Neural progenitor cell (in vitro differentiated cells): ENCODE measurements around the gene SLC39A3. TPM values are rescaled to one million over a fixed set of nuclear protein-coding genes. Genes with fewer than 3 reads are reported as not detected.

Experiments
- DNase-seq: peaks from one replicate; pipeline ENCODE4 v3.0.0-alpha.2; 2016; ENCODE audit warnings: low spot score
- H2AFZ ChIP-seq: fragments of 200-600 bp; sonication (generic); replicated peaks from 2 replicates; pipeline ENCODE4 v1.6.1; 2016; ENCODE audit warnings: antibody characterized with exemption
- H3F3A ChIP-seq: fragments of 200-600 bp; sonication (generic); 2 replicates; pipeline ENCODE4 v1.6.1; 2016; ENCODE audit warnings: antibody characterized with exemption, low read depth
- H3K27ac ChIP-seq: fragments of 200-600 bp; sonication (generic); 2 replicates; pipeline ENCODE4 v1.5.1; 2016; ENCODE audit warnings: mild to moderate bottlenecking
- H3K27me3 ChIP-seq: fragments of 200-600 bp; sonication (generic); 2 replicates; pipeline ENCODE4 v1.6.1; 2016; ENCODE audit warnings: mild to moderate bottlenecking, moderate library complexity
- H3K36me3 ChIP-seq: fragments of 200-600 bp; sonication (generic); 2 replicates; pipeline ENCODE4 v1.5.1; 2016
- H3K4me1 ChIP-seq: fragments of 200-600 bp; sonication (generic); 2 replicates; pipeline ENCODE4 v1.6.1; 2016; ENCODE audit warnings: mixed run types
- H3K4me2 ChIP-seq: fragments of 200-600 bp; sonication (generic); 2 replicates; pipeline ENCODE4 v1.6.1; 2016
- H3K4me3 ChIP-seq: fragments of 200-600 bp; sonication (generic); 2 replicates; pipeline ENCODE4 v1.5.1; 2016
- H3K79me2 ChIP-seq: fragments of 200-600 bp; sonication (generic); 2 replicates; pipeline ENCODE4 v1.6.1; 2016; ENCODE audit warnings: low read depth
- H3K9ac ChIP-seq: fragments of 200-600 bp; sonication (generic); 2 replicates; pipeline ENCODE4 v1.6.1; 2016
- H3K9me3 ChIP-seq: fragments of 200-600 bp; sonication (generic); 2 replicates; pipeline ENCODE4 v1.5.1; 2016; ENCODE audit warnings: low read depth
- H4K20me1 ChIP-seq: fragments of 200-600 bp; sonication (generic); 2 replicates; pipeline ENCODE4 v1.6.1; 2016; ENCODE audit warnings: low read depth
- H3K27ac Mint-ChIP-seq: 3 replicates; pipeline ENCODE4 v1.8.0; 2021; ENCODE audit warnings: mixed read lengths
- H3K27me3 Mint-ChIP-seq: 2 replicates; pipeline ENCODE4 v1.8.0; 2022; ENCODE audit warnings: low read depth, mild to moderate bottlenecking, inconsistent platforms, moderate library complexity, mixed read lengths; ENCODE audit not compliant: insufficient read depth
- H3K36me3 Mint-ChIP-seq: 3 replicates; pipeline ENCODE4 v1.8.0; 2021; ENCODE audit warnings: mixed read lengths
- H3K4me1 Mint-ChIP-seq: 3 replicates; pipeline ENCODE4 v1.8.0; 2021; ENCODE audit warnings: mixed read lengths
- H3K4me3 Mint-ChIP-seq: 3 replicates; pipeline ENCODE4 v1.8.0; 2021; ENCODE audit warnings: mild to moderate bottlenecking, moderate library complexity, mixed read lengths
- H3K9me3 Mint-ChIP-seq: 3 replicates; pipeline ENCODE4 v1.8.0; 2020; ENCODE audit warnings: mixed read lengths
- CTCF ChIP-seq: fragments of 200-600 bp; sonication (generic); IDR thresholded peaks from 2 replicates; pipeline ENCODE4 v1.5.1; 2017; ENCODE audit warnings: antibody characterized with exemption, mild to moderate bottlenecking
- EZH2 ChIP-seq: fragments of 200-600 bp; sonication (generic); IDR thresholded peaks from 2 replicates; pipeline ENCODE4 v1.6.1; 2017; ENCODE audit warnings: antibody characterized with exemption, mild to moderate bottlenecking, moderate library complexity
- EZH2phosphoT487 ChIP-seq: fragments of 200-600 bp; sonication (generic); IDR thresholded peaks from 2 replicates; pipeline ENCODE4 v1.6.1; 2017; ENCODE audit warnings: antibody characterized with exemption
- total RNA-seq: library from RNA; depleted of rRNA; stranded (reverse); fragments of >200 nt; gene quantifications from 2 replicates; pipeline ENCODE4 v1.2.3, GENCODE V29; 2015; ENCODE audit warnings: low replicate concordance

Gene SLC39A3
- total RNA-seq, 1 donor from 2014 or later, result 6.1 TPM

DNA sequence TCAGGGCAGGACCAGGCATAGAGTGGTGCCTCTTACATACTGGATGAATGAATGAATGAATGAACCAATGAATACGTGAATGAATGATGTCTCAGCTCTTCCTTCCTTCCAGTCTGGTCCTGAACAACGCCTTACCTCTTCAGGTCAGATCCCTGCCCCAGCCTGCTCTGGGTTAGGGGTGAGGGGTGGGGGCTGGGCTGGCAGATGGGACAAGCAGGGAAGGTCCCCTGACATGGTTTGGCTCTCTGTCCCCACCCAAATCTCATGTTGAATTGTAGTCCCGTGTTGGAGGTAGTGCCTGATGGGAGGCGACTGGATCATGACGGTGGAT lies 28.0 kb downstream of the SLC39A3 start:
- Histone ChIP-seq H3K4me2 (no peak overlapping the region), H2AFZ (no peak overlapping the region), H3K27me3 (peaks cover 4% of the 10 kb centered on the region), H3K9ac (no peak overlapping the region), H3K79me2 (no peaks in the 10 kb centered on the region), H3K4me1 (no peaks in the 10 kb centered on the region), H3K36me3 (no peaks in the 10 kb centered on the region), H3F3A (no peaks in the 10 kb centered on the region), H3K9me3 (no peaks in the 10 kb centered on the region), H3K27ac (no peak overlapping the region), H4K20me1 (no peaks in the 10 kb centered on the region), H3K4me3 (no peak overlapping the region)
- peaks cover 8% of the 10 kb centered on the region for H3K27me3 Mint-ChIP-seq
- H3K4me3 Mint-ChIP-seq, result no peak overlapping the region
- H3K27ac Mint-ChIP-seq, result no peak overlapping the region
- no peaks in the 10 kb centered on the region for H3K4me1 Mint-ChIP-seq
- peaks cover 11% of the 10 kb centered on the region for H3K9me3 Mint-ChIP-seq
- TF ChIP-seq EZH2phosphoT487 (no peak), CTCF (no peak), EZH2 (no peak)
- DNase-seq, result no peak
- peaks cover 12% of the 10 kb centered on the region for H3K36me3 Mint-ChIP-seq

GRCh38 chr19:2711172-2711874 lies 28.5 kb downstream of the SLC39A3 start:
- Histone ChIP-seq H3K4me2 (no peak overlapping the region), H2AFZ (no peak overlapping the region), H3K4me1 (no peaks in the 10 kb centered on the region), H3K79me2 (no peaks in the 10 kb centered on the region), H4K20me1 (no peaks in the 10 kb centered on the region), H3K27me3 (peaks cover 4% of the 10 kb centered on the region), H3K9ac (no peak overlapping the region), H3K36me3 (no peaks in the 10 kb centered on the region), H3K4me3 (no peak overlapping the region), H3K9me3 (no peaks in the 10 kb centered on the region), H3F3A (no peaks in the 10 kb centered on the region), H3K27ac (no peak overlapping the region)
- Mint-ChIP-seq H3K27me3 (peaks cover 8% of the 10 kb centered on the region), H3K4me1 (no peaks in the 10 kb centered on the region), H3K9me3 (peaks cover 11% of the 10 kb centered on the region), H3K27ac (no peak overlapping the region), H3K4me3 (peak overlapping the region; percentile 48), H3K36me3 (peaks cover 10% of the 10 kb centered on the region)
- DNase-seq, result no peak
- no peak for TF ChIP-seq EZH2
- TF ChIP-seq CTCF, result no peak
- TF ChIP-seq EZH2phosphoT487, result no peak

GRCh38 chr19:2706251-2706650 lies 33.6 kb downstream of the SLC39A3 start:
- Histone ChIP-seq H3K4me1 (peaks cover 4% of the 10 kb centered on the region), H4K20me1 (peaks cover 2% of the 10 kb centered on the region), H3K27ac (no peak overlapping the region), H3K79me2 (no peaks in the 10 kb centered on the region), H3K9ac (no peak overlapping the region), H3K4me3 (no peak overlapping the region), H3K27me3 (peaks cover 14% of the 10 kb centered on the region), H3K36me3 (no peaks in the 10 kb centered on the region), H3K9me3 (no peaks in the 10 kb centered on the region), H2AFZ (no peak overlapping the region), H3K4me2 (no peak overlapping the region), H3F3A (peaks cover 13% of the 10 kb centered on the region)
- H3K27me3 Mint-ChIP-seq, result peaks cover 19% of the 10 kb centered on the region
- DNase-seq, result no peak
- H3K4me1 Mint-ChIP-seq, result peaks cover 8% of the 10 kb centered on the region
- TF ChIP-seq CTCF (no peak), EZH2 (no peak), EZH2phosphoT487 (no peak)
- no peak overlapping the region for H3K27ac Mint-ChIP-seq
- no peak overlapping the region for H3K4me3 Mint-ChIP-seq
- H3K36me3 Mint-ChIP-seq, result no peaks in the 10 kb centered on the region
- no peaks in the 10 kb centered on the region for H3K9me3 Mint-ChIP-seq
